Dermis blood vessel endothelial cell (primary cell): ENCODE results near the gene SST. TPM values are rescaled to one million over a fixed set of nuclear protein-coding genes. Genes with fewer than 3 reads are reported as not detected.
"Not testable (repeated sequence)": the region's sequence is repeated elsewhere in the genome, so short reads cannot be mapped to it uniquely, and the experiment has no call there.

ENCODE experiments used
- DNase-seq: peaks from one replicate; pipeline ENCODE4 v3.0.0; 2010
- total RNA-seq: library from RNA; depleted of rRNA; stranded (reverse); fragments of >200 nt; gene quantifications from 2 replicates; pipeline ENCODE4 v1.2.3, GENCODE V29; 2014

The SST gene
- total RNA-seq, 1 donor from 2014 or later: not detected

DNA sequence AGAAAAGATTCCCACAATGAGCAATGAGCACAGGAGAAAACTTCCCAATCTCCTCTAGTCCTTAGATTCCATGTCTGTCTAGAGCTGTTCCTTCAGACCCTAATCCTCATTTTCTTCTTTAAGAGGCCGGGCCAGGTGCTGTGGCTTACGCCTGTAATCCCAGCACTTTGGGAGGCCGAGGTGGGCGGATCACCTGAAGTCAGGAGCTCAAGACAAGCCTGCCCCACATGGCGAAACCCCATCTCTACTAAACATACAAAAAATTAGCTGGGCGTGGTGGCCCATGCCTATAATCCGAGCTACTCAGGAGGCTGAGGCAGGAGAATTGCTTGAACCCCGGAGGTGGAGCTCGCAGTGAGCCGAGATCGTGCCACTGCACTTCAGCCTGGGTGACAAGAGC, 11.6 kb upstream of the SST start:
- DNase-seq: not testable (repeated sequence)

DNA sequence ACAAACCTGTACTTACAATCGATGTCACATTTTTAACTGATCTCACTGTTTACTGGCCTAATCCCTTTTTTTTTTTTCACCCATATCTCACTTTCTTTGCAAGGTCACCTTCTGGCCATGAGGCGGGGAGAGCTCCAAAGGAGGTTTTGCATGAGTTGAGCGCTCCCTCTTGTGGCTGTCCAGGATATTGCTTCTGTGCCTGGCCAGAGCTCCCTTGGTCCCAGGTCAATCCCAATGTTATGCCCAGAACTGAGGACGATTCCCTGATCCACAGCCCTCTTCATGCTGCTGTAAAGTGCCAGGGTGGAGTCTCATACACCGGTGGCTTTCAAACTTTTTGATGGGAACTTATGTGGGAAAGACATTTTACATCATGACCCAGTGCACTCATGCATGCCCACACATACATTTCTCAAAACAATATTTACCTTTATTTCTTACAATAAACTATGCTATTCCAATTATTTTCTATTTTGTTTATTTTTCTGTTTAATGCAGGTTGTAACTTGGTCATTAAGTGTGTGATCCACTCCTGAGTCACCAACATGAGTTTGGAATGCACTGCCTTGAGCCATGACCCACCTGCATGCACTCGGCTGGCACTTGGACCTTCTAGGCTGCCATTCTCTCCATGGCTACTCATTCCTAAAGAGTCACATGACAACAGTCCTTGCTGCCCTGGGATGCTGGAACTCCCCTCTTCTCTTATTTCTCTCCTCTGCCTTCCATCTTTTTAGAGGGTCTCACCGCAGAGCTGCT, 9.6 kb upstream of the SST start:
- DNase-seq: peak; percentile 87

DNA sequence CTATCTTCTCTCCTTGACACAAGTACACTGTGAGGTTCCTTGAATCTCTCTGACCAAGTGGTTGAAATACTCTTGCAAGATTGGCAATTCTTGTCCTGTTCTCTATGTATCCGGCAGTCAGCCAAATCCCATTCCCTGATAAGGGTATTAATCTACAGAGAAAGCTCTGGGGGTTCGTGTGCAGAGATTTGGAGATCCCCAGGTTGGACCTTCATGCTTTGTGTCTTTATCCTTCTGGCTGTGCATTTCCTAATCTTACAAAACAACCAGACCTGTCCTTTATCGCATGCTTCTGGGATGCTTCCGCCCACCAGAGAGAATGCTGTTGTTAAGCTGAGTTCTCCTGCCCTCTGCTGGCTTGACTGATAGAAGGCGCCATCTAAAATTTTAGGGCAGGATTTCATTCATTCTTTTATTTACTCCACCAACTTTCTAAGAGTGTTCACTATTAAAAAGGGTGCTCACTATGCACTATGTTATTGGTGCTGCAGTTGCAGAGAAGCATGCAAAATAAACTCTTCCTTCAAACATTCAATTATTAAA, 8.6 kb upstream of the SST start:
- peak; percentile 71 for DNase-seq

- DNase-seq: no peak
These were observed 7.4 kb upstream of the SST start for GRCh38 chr3:187677604-187678003.

GRCh38 chr3:187673012-187673411, 2.8 kb upstream of the SST start:
- DNase-seq: no peak

DNA sequence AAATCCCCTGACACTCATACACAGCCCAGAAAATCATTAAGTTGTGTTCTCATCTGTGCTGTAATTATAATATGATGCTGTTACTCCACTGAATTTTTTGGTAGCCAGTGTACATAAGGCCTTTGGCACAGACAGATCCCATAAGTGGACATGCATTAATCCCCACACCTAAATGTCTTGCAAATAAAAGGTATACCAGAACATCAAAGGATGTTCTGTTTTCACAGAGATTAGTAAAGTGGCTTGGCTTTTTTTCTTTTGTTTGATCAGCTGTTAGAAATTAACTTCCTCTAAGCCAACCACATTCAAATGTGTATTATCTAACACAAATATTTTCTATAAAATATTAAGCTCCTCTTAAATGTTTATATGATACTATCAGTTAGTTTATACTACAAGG, 2.7 kb downstream of the SST start:
- no peak for DNase-seq

DNA sequence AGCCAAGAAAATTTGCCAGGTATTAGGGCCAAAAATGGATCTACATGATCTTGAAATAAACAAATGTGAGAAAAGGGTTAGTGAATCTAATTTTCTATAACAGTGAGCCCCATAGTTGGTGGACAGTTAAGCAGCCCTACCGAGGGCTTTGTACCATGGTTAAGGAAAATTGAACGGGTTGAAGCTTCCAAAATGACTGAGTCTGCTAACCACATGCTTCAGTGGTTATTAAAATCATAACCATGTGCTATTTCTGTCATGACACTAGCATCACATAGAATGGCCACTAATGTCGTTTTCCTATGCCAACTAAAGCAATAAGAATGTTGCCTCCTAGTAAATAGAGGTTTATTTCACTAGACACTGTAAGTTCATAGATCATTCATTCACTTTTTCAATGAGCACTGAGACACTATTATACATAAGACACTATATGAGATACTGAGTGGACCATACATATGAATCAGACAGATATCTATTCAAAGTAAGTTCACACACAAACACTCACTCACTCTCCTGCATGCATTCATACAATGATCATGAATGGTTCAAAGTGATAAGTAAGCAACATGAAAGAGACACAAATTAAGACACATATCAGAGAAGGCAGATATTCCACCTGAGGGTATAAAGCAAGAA, 4.3 kb downstream of the SST start:
- DNase-seq: no peak

DNA sequence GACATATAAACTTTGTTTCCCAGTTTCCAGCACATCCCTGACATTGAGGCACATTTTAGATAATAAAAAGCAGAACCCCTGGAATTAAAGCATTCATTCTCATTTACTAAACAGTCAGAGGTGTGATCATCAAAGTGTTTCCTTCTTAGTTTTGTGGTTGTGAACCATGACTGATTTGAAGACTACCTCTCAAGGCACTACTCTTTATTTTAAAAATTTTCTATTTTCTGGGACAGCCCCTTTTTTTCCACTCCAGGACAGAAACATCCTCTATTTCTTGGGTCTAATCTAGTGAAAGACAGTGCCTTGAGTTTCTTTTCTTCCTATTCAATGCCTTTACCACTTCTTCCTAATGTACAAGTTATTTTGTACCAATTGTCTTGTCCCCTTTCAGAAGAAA, 5.2 kb downstream of the SST start:
- no peak for DNase-seq

GRCh38 chr3:187662848-187663409, 7.3 kb downstream of the SST start:
- no peak for DNase-seq

DNA sequence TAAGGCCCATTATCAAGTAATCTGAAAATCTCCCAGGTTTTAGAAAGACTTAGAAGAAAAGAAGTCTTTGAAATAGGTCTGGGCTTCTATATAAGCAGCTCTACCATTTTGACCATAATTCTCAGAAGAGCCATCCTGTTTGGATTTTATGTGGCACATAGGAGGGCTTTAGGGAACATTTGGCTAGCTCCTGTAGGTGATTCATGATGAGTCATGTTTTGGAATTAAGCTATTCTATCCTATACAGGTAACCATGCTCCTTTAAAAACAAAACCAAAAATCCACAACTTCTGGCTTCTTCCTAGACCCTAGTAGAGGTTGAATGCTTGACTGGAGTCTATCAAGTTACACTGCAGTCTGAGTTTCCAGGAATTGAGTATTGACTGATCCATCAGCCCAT, 8.9 kb downstream of the SST start:
- no peak for DNase-seq

- no peak for DNase-seq
These were observed 18.9 kb downstream of the SST start for GRCh38 chr3:187651282-187651681.

- no peak for DNase-seq
These were observed 22.0 kb downstream of the SST start for GRCh38 chr3:187648177-187648576.

GRCh38 chr3:187646906-187647660, 23.1 kb downstream of the SST start:
- DNase-seq: no peak

GRCh38 chr3:187645379-187645778, 24.8 kb downstream of the SST start:
- DNase-seq: not testable (repeated sequence)

DNA sequence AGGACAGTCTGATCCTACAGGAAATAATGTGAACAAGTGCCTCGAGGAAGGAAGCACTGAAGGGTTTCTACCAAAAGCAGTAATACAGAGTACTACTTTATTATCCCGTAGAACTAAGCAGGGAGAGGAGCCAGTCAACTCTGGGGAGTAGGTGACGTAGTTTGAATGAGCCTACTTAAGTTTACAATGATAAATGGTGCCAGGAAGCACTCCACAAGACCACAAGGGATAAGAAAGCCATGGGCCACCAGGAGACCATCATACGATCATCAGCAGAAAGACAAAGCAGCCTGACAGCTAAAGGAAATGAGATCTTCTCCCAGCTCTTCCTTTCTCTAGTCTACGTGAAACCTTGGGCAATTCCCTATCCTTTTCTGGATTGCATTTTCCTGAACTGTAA, 27.3 kb downstream of the SST start:
- DNase-seq: no peak

DNA sequence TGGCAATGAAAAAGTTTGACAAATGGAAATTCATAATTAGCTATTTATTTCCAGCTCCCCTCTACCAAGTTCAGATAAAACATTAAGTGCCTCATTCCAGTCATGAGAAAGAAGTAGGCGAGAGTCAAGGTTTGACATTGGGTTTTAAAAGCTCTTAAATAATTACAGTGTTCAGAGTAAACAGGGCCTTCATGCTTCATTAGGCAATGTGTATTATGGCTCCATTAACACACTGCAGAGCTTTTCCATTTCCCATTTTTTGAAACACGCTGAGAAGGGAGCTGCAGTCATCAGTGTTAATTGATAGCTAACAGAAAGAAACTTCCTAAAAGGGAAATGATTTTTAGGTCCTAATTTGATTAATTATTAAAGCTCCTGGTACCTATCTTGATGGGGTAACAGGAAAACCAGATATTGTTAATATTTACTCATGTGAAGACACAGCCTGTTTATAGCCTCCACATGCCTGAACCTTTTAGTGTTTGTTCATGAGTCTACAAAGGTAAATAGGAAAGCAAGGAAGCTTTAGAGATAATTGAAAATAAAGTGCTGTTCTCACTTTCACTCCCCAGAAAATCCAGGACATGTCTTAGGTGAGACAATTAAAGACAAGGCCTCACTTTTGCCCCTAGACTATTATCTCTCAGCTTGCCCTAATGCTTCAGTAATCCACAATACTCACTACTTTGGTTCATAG, 28.7 kb downstream of the SST start:
- no peak for DNase-seq

DNA sequence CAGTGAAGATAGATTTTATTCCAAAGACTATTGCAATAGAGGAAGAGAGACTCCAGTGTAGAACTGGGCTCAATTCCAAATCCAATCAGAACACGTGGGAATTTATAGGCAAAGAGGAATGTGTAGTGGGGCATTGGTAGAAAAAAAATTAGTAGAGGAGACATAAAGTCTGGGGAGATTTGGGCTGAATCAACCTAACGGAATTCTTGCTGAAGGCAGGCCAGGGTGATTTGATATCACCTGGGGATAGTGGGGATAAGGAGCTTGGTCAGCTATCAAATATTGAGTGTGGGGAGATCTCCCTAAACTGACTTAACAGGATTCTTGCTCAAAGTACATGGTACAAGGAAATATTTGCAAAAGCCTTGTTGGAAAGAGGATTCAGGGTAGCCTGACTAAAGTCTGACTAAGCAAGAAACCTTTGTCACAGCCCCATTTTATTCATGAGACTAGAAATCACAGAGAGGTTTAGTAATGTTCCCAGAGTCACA, 29.6 kb downstream of the SST start:
- no peak for DNase-seq

GRCh38 chr3:187639927-187640568, 30.1 kb downstream of the SST start:
- no peak for DNase-seq

GRCh38 chr3:187636528-187636927, 33.7 kb downstream of the SST start:
- no peak for DNase-seq

- no peak for DNase-seq
These were observed 39.8 kb downstream of the SST start for GRCh38 chr3:187630404-187630803.

GRCh38 chr3:187629711-187630110, 40.5 kb downstream of the SST start:
- no peak for DNase-seq

DNA sequence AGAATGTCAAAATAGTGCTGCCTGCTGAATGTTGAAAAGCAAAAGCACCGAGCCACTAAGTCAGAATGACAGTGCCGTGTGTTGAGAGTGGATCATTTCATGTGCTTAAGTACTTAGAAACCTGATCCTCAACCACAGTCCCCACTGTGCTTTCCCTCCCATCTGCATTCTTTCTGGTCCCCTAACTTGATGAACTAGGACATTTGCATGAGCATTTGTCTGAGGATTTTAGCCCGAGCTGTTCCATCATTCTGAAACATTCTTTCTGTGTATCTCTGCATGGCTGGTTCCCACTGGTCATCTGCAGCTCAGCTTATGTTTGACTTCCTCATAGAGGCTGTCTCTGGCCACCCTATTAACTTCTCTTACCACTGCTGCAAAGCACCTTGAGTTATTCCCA, 42.0 kb downstream of the SST start:
- DNase-seq: no peak
